Measurements from ENCODE around the gene ANO3. TPM values are rescaled to one million over a fixed set of nuclear protein-coding genes. Genes with fewer than 3 reads are reported as not detected.
"Not testable (repeated sequence)": the region's sequence is repeated elsewhere in the genome, so short reads cannot be mapped to it uniquely, and the experiment has no call there.

The ANO3 gene
- total RNA-seq, 1 donor from 2014 or later = not detected

DNA sequence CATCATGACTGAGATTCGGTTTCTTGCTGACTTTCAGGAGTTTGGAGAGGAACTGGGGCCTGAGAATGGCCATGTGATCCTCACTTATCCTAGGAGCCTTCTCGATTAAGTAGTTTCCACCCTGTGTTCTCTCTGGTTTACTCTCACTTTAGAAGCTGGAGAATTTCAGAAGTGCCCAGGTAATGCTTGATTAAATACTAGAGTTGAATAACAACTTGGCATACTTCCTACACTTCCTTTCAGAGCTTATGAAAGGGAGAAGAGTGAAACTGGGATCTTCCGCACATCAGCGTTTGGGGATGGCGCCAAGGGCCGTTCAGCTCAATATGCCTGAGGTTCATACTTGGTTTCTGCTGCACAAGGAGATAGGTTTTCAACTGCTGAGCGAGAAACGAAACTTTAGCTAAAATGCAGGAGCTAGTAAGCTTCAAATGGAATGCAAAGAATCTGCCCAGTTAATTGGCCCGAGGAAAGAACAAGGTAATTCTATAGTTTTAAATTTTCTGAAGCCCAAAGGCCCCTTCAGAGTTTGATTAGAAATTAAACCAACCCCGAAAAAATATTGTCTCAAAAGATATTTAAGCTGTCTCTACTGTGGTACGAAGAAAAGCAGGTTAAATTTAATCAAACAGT, 241.0 kb downstream of the ANO3 start:
- no peak for DNase-seq (ENCODE audit: low read depth in 2 of 2)

DNA sequence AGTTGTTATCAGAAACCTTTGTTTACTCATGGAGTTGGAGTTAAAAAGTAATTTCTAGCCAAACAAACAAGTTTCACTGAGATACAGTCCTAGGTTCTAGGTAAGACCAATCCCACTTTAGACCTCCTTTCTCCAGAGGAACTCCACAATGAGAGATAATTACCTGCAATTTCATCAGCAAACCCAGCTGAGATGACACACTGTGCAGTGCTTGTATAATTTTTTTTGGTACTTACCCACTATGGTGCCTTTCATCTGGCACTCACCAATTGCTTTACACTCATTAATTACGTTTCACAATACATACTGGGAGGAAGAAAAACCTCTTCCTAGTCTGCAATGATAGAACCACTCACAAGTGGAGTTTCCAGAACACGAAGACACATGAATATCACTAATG, 242.0 kb downstream of the ANO3 start:
- no peak for DNase-seq (ENCODE audit: low read depth in 2 of 2)

DNA sequence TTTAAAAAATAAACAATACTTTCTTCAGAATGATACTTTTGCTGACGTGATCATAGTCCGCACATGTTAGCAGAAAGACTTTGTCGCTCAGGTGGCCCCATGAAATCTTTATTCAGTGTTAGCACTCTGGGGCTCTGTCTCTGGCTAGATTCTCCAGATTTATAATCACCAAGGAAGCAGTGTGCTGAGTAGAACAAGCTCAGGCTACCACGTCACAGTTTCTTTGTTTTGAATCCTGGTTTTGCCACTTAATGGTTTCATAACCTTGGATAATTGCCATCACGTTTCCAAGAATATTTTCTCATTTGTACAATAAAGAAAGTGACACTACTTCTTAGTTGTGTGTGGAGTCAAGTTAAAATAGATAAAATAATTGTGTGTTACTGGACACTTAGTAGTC, 244.0 kb downstream of the ANO3 start:
- no peak for DNase-seq (ENCODE audit: low read depth in 2 of 2)

DNA sequence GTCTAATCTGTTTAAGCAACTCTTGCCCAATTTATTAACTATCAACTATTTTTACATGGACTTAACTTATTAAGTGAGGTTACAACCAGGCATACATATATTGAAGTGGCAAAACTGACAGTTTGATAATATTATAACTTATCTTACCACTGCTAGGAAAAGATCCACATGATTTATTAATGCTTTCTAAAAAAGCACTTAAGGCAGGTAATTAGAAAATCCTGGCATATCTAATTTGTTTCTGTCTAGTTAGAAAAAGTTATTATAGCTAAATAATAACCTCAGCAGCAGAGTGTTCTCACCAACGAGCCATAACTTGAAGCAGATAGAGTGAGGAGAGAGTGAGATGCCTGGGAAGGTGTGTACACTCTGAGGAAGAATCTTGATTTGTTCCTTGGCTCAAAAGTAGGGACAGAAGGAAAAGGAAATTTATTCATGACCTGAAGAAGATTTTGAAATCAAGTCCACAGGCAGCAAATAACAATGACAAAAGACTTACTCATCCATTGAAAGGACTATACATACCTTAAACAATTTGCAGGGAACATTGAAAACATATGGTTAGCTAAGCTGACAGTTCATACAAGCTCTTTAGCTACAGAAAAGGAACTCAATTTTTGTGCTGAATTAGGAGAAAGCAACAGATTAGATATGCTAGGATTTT, 247.2 kb downstream of the ANO3 start:
- no peak for DNase-seq (ENCODE audit: low read depth in 2 of 2)

DNA sequence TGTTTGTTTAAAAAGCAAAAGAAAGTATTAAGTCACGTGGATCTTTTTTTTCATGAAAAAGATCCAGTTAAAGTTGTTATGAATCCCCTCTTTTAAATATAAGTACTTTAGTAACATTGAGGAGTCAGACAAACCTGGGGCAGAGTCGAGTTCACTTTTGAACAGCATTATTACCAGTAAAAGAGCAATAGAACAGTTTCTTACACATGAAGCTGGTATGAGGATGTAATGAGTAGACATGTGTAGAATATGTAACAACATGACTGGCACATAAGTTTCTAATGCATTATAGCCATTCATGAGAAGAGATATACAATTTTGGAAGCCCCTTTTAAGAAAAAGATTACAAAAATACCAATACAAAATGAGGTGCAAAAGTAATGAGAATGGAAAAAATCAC, 247.8 kb downstream of the ANO3 start:
- DNase-seq (ENCODE audit: low read depth in 2 of 2) = no peak

DNA sequence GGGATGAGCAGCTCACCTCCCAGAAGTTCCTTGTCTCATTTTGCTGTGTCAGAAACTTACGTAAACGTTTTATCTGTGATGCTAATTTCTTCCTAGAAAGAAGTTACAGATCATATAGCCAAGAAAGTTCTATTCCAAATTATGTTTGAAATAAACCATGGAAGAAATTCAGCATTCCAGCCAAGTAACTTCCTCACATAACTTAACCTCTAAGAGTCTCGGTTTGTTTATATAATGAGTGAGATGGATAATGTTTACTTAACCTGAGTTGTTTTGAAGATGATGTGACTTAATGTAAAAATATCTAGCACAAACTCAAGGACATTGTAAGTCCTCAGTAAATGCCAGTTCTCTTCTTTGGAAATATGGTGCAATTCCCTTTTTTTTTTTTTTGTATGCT, 249.0 kb downstream of the ANO3 start:
- DNase-seq (ENCODE audit: low read depth in 2 of 2) = no peak

DNA sequence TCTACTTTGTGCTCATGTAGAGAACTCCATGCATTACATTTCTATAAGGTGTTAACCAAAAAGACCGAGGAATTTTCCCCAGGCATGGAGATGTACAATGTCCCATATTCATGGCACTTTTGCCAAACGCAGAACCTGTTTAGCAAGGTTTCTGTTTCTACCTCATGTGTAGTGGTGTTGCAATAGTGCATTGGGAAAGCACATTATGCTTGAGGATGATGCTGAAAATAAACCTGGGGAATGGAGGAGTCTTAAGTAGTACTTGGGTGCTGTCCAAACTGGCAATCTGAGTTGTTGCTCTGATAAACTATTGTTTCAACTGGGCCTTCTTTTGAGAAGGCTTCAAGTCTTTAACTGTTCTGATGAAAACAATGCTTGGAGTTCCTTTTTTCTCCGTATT, 251.6 kb downstream of the ANO3 start:
- no peak for DNase-seq (ENCODE audit: low read depth in 2 of 2)

DNA sequence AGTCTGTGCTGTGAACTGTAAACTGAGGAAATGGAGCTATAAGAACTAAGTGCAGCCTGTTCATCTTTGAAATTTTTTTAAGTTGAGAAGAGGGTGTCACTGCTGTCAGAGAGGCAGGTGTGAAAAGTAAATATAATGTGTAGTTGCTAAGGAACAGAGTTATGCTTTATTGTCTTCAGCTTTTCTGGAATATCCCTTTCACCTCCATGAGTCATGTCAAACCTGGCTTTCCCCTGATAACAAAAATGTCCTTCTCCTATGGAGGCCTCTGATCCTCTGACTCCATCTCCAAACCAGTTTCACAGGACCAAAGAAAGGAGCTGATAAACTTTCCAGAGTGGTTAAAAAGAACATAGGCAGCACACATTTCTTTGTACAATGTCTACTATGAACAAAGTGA, 252.9 kb downstream of the ANO3 start:
- no peak for DNase-seq (ENCODE audit: low read depth in 2 of 2)

DNA sequence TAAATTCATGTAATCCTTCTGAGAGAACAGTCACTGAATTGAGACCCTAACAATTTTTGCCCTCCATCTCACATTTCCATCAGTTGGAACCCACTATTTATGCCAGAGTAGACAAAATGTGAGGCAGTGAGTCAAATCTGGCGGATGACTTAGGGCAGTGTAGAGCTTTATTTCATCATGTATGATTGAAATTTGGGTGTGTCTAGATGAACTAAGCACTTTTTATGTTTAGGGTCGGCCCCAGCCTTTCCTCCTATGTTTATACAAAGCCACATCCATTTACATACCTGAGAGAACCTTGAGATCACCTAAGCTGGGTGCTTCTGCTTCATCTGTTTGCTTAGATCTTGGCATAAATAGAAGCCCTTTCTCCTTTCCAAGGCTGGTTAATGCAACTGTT, 255.1 kb downstream of the ANO3 start:
- no peak for DNase-seq (ENCODE audit: low read depth in 2 of 2)

DNA sequence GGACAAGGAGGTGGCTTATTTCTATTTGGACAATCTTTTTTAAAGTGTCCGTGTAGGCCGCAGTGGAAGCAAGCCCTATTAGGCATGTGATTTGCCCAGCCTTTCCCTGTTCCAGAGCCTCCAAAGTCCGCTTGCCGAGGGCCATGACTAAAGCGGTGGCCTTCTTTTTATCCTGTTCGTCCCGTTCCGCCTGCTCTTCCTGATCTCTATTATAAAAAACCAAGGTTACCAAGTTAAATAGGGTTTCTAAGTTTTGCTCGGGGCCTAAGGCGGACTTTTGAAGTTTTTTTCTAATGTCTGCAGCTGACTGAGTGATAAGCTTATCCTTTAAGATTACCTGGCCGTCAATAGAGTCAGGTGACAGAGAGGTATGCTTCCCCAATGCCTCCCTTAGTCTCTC, 261.8 kb downstream of the ANO3 start:
- no peak for DNase-seq (ENCODE audit: low read depth in 2 of 2)

DNA sequence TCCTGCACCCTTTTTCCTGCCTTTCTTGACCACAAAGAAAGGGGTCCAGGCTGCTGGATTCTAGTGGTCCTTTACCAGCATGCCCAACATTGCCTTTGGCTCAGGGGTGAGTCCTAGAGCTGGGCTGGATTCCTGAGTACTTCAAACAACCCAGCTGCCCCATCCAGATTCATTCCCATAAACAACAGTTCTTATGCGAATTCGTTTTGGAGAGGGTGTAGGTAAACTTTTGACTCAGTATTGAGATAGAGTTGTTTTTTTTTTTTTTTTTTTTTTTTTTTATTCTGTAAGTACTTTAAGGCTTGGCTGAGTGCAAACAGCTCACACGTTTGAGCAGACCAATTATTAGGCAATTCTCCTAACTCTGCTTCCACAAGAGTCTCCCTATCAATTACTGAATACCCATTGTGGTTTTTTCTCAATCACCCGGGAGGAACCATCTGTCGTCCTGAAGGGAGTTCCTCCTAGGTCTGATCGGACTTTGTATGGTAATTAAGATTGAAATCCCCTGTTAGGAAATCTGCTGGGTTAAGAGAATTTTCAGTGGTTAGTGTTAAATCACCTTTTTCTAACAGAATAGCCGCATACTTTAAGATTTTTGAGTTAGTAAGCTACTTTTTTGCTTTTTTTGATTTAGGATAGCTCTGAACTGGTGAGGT, 263.4 kb downstream of the ANO3 start:
- not testable (repeated sequence) for DNase-seq (ENCODE audit: low read depth in 2 of 2)

DNA sequence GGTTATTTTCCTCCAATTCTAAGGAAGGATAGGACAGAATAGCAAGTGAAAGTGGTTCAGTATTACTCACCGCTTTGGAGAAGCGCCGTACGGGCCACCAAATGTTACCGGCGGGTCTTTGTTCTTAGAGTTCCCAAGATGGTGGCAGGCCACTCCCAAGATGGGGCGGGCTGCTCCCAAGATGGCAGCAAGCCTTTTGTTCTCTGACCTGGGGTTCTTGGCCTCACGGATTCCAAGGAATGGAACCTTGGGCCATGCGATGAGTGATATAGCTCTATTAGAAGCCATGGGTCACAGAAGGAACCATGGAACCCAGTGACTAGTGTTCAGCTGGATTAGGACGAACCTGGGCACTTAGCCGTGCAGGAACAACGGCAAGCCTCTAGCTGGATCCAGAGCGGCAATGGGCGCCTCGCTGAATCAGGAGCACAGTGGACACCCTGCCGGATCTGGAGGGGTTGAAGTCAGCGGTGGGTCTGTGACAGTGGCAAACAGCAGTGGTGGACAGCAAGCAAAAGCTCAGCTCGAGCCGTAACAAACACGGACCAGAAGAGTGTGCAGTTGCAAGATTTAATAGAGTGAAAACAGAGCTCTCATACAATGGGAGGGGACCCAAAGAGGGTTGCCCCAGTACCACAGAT, 265.2 kb downstream of the ANO3 start:
- DNase-seq (ENCODE audit: low read depth in 2 of 2) = not testable (repeated sequence)

DNA sequence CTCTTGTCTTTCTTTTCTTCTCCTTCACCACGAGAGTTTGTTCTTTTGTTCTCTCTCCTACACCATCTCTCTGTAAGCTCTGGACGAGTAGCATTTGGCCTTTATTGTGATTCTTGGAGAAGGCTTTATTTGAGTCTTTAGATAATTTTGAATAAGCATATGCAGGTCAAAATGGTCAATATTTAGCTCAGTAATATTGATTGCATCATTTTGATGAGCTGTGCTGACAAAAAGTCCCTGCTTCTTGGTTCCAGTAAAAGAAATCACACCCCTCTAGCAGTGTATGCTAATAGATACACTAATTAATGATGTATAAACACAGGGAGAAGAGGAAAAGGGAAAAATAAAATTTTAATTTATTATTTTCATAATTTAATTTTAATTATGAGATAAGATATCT, 266.0 kb downstream of the ANO3 start:
- DNase-seq (ENCODE audit: low read depth in 2 of 2) = no peak

DNA sequence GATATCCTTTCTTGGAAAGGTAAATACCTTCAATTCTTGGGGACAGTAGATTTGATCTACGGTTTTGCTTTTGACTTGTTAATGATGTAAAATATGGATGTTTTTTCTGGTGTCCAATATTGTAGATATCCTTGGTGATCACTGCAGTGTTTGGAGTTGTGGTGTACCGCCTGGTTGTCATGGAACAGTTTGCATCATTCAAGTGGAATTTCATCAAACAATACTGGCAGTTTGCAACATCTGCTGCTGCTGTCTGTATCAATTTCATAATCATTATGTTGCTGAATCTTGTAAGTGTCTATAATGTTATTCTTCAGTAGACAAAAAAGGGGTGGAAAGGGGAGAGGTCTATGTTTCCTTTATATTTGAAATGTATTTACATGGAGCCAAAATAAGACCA, 267.5 kb downstream of the ANO3 start:
- no peak for DNase-seq (ENCODE audit: low read depth in 2 of 2)

DNA sequence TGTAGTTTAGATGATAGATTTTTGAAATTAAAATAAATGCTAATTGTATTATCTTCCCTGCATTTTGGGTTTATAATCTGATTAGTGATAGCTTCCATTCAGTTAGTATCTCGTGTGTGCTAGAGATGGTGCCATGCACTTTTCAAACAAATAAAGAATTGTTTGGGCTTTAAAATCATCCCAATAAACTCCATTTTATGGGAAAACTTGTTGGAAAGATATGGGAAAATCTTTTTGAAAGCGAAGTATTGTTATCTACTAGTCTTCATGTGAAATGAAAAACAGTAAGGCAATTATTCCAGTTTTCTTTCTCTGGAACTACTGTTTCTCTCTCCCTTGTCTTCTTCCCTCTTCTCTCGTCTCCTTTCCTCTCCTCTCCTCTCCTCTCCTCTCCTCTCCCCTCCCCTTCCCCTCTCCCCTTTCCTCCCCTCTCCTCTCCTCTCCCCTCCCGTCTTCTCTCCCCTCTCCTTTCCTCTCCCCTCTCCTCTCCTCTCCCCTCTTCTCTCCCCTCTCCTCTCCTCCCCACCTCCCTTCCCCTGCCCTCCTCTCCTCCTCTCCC, 268.0 kb downstream of the ANO3 start:
- no peak for DNase-seq (ENCODE audit: low read depth in 2 of 2)

DNA sequence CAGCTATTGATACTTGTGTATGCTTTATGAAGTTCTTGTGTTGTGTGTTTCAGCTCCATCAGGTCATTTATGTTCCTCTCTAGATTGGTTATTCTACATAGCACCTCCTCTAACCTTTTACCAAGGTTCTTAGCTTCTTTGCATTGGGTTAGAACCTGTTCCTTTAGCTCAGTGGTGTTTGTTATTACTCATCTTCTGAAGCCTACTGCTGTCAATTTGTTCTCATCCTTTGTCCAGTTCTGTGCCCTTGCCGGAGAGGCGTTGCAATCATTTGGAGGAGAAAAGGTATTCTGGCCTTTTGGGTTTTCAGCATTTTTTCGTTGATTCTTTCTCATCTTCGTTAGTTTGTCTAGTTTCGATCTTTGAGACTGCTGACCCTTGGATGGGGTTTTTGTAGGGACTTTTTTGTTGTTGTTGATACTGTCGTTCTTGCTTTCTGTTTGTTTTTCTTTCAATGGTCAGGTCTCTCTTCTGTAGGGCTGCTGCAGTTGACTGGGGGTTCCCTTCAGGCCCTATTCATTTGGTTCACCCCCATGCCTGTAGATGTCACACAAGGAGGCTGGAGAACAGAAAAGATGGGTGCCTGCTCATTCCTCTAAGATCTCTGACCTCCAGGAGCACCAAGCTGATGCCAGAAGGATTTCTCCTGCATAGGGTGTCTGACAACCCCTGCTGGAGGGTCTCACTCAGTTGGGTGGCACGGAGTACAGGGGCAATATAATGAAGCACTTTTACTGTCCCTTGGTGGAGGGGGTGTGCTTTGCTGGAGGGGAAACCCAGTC, 276.0 kb downstream of the ANO3 start:
- DNase-seq (ENCODE audit: low read depth in 2 of 2) = no peak

DNA sequence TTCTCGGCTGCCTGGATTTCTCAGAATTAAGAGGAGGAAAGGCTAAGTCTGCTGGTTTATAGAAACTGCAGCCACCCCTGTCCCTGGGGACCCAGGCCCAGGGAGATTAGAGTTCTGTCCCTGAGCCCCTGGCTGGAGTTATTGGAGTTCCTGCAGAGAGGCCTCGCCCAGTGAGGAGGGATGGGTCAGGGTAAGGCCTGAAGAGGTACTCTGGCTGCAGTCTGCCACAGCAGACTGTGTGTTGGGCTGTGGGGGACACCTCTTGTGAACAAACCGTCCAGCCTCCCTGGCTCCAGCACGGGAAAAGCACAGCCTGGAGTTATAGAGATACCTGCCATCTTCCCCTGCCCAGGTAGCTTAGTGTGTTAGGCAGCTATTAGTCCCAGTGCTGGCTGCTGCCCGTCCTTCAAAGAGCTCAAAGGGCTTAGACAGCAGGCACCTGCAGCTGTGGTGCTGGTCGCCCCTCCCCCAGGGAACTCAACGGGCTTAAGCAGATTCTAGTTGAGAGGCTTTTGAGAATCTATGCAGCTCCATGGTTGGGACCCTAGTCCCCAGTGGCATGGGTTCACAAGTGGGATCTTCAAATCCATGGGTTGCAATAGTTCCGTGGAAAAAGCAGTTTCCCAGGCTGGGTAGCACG, 276.7 kb downstream of the ANO3 start:
- DNase-seq (ENCODE audit: low read depth in 2 of 2) = no peak

DNA sequence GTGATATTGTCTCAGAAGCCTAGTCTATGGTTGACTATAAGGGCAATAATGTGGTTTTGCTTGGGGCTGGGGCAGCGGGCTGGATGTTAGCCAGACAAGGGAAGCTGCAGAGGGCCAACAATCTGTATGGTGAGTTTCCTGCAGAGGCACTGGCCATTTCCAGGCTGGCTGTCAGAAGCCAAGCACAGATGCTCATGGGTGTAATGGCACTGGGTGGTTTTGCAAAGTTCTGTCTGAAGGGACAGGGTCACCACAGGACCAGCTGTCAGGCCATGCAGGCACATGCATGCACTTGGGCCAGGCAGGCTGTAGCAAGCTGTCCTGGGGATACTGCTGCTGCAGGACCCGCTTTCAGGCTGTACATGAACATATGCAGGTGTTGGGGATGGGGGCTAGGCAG, 281.8 kb downstream of the ANO3 start:
- DNase-seq (ENCODE audit: low read depth in 2 of 2) = no peak

DNA sequence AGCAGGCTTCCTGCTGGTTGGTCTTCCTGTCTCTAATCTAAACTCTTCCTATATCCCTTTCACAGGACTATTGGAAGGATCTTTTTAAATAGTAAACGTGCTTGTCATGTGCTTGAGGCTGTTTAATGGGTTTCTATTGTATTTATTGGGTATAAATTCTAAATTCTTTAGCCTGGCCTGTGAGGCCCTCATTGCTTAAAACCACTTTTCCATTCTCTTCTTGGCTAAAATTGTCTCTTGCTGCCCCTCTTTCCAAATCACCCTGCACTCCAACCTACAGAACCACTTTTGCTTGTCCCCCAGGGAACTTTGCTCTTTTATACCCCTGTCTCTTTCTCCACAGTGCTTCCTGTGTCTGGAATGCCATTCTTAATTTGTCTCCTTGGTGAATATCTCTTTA, 286.5 kb downstream of the ANO3 start:
- no peak for DNase-seq (ENCODE audit: low read depth in 2 of 2)

DNA sequence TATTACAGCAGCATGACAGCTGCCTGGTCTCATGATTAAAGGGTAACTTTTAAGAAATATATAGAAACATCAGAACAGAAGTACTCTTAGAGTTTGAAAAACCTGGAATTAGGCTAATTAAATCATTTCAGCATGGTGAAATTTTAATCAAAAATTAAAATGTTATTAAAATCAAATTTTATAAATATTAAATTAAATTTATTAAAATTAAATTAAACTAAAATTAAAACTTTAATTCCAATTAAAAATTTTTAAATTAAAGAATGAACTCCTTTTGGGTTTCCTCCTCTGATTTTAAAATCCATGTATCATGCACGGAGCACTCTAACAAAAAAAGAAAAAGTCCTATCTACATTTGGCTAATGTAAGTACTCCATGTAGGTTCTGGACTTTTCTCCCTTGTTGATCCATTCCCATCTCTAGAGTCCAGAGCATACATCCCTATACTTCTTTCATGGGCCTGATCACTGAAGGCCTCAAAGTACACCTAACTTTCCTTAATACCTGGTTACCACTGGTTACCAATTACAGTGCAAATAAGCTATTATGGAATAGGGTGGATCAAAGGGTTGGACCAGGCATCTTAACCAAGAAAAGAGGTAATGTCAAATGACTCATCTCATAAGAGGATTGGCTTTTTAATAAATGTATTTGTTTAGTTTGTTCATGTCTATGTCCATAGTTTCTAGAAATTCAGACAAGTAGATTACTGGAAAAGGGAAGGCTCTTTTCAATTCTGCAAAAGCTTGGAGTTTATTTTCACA, 288.5 kb downstream of the ANO3 start:
- DNase-seq (ENCODE audit: low read depth in 2 of 2) = no peak
